Body of pancreas (tissue), 4 donors: ENCODE measurements around the gene TRIM44. TPM values are rescaled to one million over a fixed set of nuclear protein-coding genes. Genes with fewer than 3 reads are reported as not detected.

Experiments
- ATAC-seq: fragments of 150-250 bp; one replicate; pipeline ENCODE4 v1.9.1; 2016
- DNase-seq, 4 donors: peaks; one replicate each; pipeline ENCODE4 v3.0.0-alpha.2; 2019
- H3K27ac ChIP-seq, 4 donors: fragments of 200-600 bp; sonication (generic); 1 replicate in 3 of 4; 2 replicates in 1 of 4; pipeline versions ENCODE4 v1.5.1 to v1.6.1; 2016 to 2019; ENCODE audit warnings: mild to moderate bottlenecking in 1 of 4, mixed read lengths in 1 of 4, moderate library complexity in 1 of 4
- H3K27me3 ChIP-seq, 2 donors: fragments of 200-600 bp; sonication (generic); one replicate each; pipeline ENCODE4 v1.6.0; 2016; ENCODE audit warnings: mild to moderate bottlenecking in 1 of 2
- H3K36me3 ChIP-seq, 2 donors: fragments of 200-600 bp; sonication (generic); replicated peaks in 1 of 2; 2 replicates each; pipeline ENCODE4 v1.5.1; 2016; ENCODE audit warnings: low read depth in 2 of 2; ENCODE audit not compliant: insufficient read depth in 1 of 2
- H3K4me1 ChIP-seq: fragments of 200-600 bp; sonication (generic); one replicate; pipeline ENCODE4 v1.6.0; 2016
- H3K4me3 ChIP-seq, 2 donors: fragments of 200-600 bp; sonication (generic); 1 replicate in 1 of 2; 2 replicates in 1 of 2; pipeline ENCODE4 v1.5.1; 2016 to 2019
- H3K9me3 ChIP-seq, 3 donors: fragments of 200-600 bp; sonication (generic); 1 replicate in 2 of 3; 2 replicates in 1 of 3; pipeline ENCODE4 v1.5.1; 2016
- CTCF ChIP-seq, 7 experiments: fragments of 450-650 bp in 4 of 7; fragments of 200-600 bp in 3 of 7; sonication (generic) in 3 of 7; IDR thresholded peaks; one replicate each; pipeline ENCODE4 v1.5.1; 2016 to 2019; ENCODE audit warnings: antibody characterized with exemption in 7 of 7
- POLR2A ChIP-seq, 3 donors: fragments of 450-650 bp; IDR thresholded peaks; one replicate each; pipeline ENCODE4 v1.6.1; 2016; ENCODE audit warnings: antibody characterized with exemption in 3 of 3, mild to moderate bottlenecking in 2 of 3
- WGBS, 2 donors: methylation state at CpG; one replicate each; pipeline ENCODE4 v1.1.5; 2017; 5-methylcytosine and 5-hydroxymethylcytosine counted together
- intact Hi-C: fragments of 100-400 bp; cut with DNase I; formaldehyde crosslinking; loops from one replicate; pipeline ENCODE4 v1.15.1; 2023
- total RNA-seq, 2 donors: library from RNA; depleted of rRNA; stranded (reverse); fragments of >200 nt; gene quantifications; one replicate each; pipeline ENCODE4 v1.1.0, GENCODE V29; 2016

The TRIM44 gene
- total RNA-seq, 2 donors from 2014 or later = 17.4 to 81.7 TPM

- H3K27ac ChIP-seq = no peak overlapping the region
- 75 to 85% methylated on average over 5 of the region's 5 CpGs for WGBS, 2 donors
Measured at GRCh38 chr11:35800970-35801953, 138.7 kb downstream of the TRIM44 start.

GRCh38 chr11:35802221-35802620, 139.6 kb downstream of the TRIM44 start:
- no peaks in the 10 kb centered on the region for H3K27me3 ChIP-seq
- H3K9me3 ChIP-seq = no peaks in the 10 kb centered on the region
- ATAC-seq (no peak), DNase-seq (no peak)
- H3K4me1 ChIP-seq = peaks cover 15% of the 10 kb centered on the region
- no peak overlapping the region for H3K4me3 ChIP-seq
- WGBS, 2 donors = 72 to 76% methylated on average over 3 of the region's 3 CpGs
- no peak overlapping the region for H3K27ac ChIP-seq
- no peaks in the 10 kb centered on the region for H3K36me3 ChIP-seq
- intact Hi-C loops = no loop called here
- TF ChIP-seq CTCF (IDR thresholded peaks at IDR 0.05) (no peak), POLR2A (IDR thresholded peaks at IDR 0.05) (no peak)

More at GRCh38 chr11:35800970-35801953, 138.7 kb downstream of the TRIM44 start:
- ATAC-seq (no peak), DNase-seq (no peak)
- no peaks in the 10 kb centered on the region for H3K27me3 ChIP-seq
- H3K9me3 ChIP-seq = no peaks in the 10 kb centered on the region
- no peaks in the 10 kb centered on the region for H3K36me3 ChIP-seq
- TF ChIP-seq CTCF (IDR thresholded peaks at IDR 0.05) (no peak), POLR2A (IDR thresholded peaks at IDR 0.05) (no peak)
- no peak overlapping the region for H3K4me3 ChIP-seq
- peaks cover 15% of the 10 kb centered on the region for H3K4me1 ChIP-seq
- intact Hi-C loops = no loop called here

GRCh38 chr11:35802672-35803071, 140.1 kb downstream of the TRIM44 start:
- ATAC-seq (no peak), DNase-seq (no peak)
- Histone ChIP-seq H3K27me3 (no peaks in the 10 kb centered on the region), H3K9me3 (no peaks in the 10 kb centered on the region), H3K4me3 (no peak overlapping the region), H3K4me1 (peaks cover 15% of the 10 kb centered on the region), H3K27ac (no peak overlapping the region), H3K36me3 (no peaks in the 10 kb centered on the region)
- 63 to 69% methylated on average over 3 of the region's 3 CpGs for WGBS, 2 donors
- intact Hi-C loops = no loop called here
- TF ChIP-seq POLR2A (IDR thresholded peaks at IDR 0.05) (no peak), CTCF (IDR thresholded peaks at IDR 0.05) (no peak)

GRCh38 chr11:35803115-35803514, 140.5 kb downstream of the TRIM44 start:
- H3K27me3 ChIP-seq = no peaks in the 10 kb centered on the region
- H3K9me3 ChIP-seq = no peaks in the 10 kb centered on the region
- no peak for DNase-seq
- no peak for ATAC-seq
- no peak overlapping the region for H3K4me3 ChIP-seq
- intact Hi-C loops = no loop called here
- TF ChIP-seq CTCF (IDR thresholded peaks at IDR 0.05) = no peak
- no peak for TF ChIP-seq POLR2A (IDR thresholded peaks at IDR 0.05)
- peaks cover 13% of the 10 kb centered on the region for H3K4me1 ChIP-seq
- H3K36me3 ChIP-seq = no peaks in the 10 kb centered on the region
- H3K27ac ChIP-seq = no peak overlapping the region
- WGBS, 2 donors = 62 to 64% methylated on average over 3 of the region's 3 CpGs
